HG02885 (cell line): Measurements from ENCODE around the gene LGR4.

Experiments
- ATAC-seq: cut with Tn5 transposase; IDR thresholded peaks from one replicate; pipeline ENCODE4 v1.9.1; 2021; ENCODE audit warnings: mild to moderate bottlenecking; ENCODE audit not compliant: unreplicated experiment, poor library complexity

Gene LGR4

GRCh38 chr11:27436916-27437315, 35.7 kb downstream of the LGR4 start:
- ATAC-seq = no peak

- ATAC-seq = no peak
Observed at GRCh38 chr11:27433742-27434141, 38.8 kb downstream of the LGR4 start.

- ATAC-seq = no peak
Observed at GRCh38 chr11:27431808-27432207, 40.8 kb downstream of the LGR4 start.

GRCh38 chr11:27429761-27430393, 42.7 kb downstream of the LGR4 start:
- ATAC-seq = no peak

GRCh38 chr11:27427183-27427980, 45.2 kb downstream of the LGR4 start:
- no peak for ATAC-seq

- no peak for ATAC-seq
Observed at GRCh38 chr11:27425814-27426213, 46.8 kb downstream of the LGR4 start.

- ATAC-seq = no peak
Observed at GRCh38 chr11:27423125-27423524, 49.5 kb downstream of the LGR4 start.

- ATAC-seq = no peak
Observed at GRCh38 chr11:27421819-27422494, 50.6 kb downstream of the LGR4 start.

GRCh38 chr11:27420722-27421572, 51.6 kb downstream of the LGR4 start:
- ATAC-seq = no peak

GRCh38 chr11:27420217-27420616, 52.4 kb downstream of the LGR4 start:
- ATAC-seq = no peak

GRCh38 chr11:27418356-27418755, 54.2 kb downstream of the LGR4 start:
- no peak for ATAC-seq

- ATAC-seq = no peak
Observed at GRCh38 chr11:27416568-27417176, 55.9 kb downstream of the LGR4 start.

GRCh38 chr11:27414644-27415043, 57.9 kb downstream of the LGR4 start:
- no peak for ATAC-seq

- no peak for ATAC-seq
Observed at GRCh38 chr11:27413218-27413617, 59.4 kb downstream of the LGR4 start.

- ATAC-seq = no peak
Observed at GRCh38 chr11:27412192-27412691, 60.3 kb downstream of the LGR4 start.

GRCh38 chr11:27411328-27411727, 61.3 kb downstream of the LGR4 start:
- ATAC-seq = no peak

- ATAC-seq = no peak
Observed at GRCh38 chr11:27410272-27410671, 62.3 kb downstream of the LGR4 start.

- ATAC-seq = no peak
Observed at GRCh38 chr11:27409742-27410141, 62.8 kb downstream of the LGR4 start.

GRCh38 chr11:27409049-27409448, 63.5 kb downstream of the LGR4 start:
- no peak for ATAC-seq

- no peak for ATAC-seq
Observed at GRCh38 chr11:27408246-27408800, 64.3 kb downstream of the LGR4 start.
